Measurements from ENCODE around the gene GINM1.

DNA sequence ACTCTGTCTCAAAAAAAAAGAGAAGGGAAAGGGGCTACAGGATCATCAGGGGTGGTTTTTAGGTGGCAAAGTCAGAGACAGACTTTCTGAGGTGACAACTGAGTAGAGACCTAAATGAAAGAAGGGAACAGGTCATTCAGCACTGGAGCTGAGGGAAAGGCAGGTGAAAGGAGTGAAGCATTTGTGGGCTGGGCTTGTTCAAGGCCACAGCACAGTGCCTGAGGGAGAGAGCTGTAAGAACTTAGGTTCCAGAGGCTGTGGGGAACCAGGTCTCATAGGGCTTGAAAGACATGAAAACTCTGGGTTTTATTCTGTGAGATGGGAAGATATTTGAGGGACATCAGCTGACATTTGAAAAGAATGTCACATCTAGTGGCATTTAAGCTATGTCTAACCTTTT lies 61.5 kb downstream of the GINM1 start:
- TF ChIP-seq, protein P1, sequence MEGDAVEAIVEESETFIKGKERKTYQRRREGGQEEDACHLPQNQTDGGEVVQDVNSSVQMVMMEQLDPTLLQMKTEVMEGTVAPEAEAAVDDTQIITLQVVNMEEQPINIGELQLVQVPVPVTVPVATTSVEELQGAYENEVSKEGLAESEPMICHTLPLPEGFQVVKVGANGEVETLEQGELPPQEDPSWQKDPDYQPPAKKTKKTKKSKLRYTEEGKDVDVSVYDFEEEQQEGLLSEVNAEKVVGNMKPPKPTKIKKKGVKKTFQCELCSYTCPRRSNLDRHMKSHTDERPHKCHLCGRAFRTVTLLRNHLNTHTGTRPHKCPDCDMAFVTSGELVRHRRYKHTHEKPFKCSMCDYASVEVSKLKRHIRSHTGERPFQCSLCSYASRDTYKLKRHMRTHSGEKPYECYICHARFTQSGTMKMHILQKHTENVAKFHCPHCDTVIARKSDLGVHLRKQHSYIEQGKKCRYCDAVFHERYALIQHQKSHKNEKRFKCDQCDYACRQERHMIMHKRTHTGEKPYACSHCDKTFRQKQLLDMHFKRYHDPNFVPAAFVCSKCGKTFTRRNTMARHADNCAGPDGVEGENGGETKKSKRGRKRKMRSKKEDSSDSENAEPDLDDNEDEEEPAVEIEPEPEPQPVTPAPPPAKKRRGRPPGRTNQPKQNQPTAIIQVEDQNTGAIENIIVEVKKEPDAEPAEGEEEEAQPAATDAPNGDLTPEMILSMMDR (conservative IDR thresholded peaks at IDR 0.05) = no peak
- no peak for TF ChIP-seq ZFX (IDR thresholded peaks at IDR 0.05)

Measured in C4-2B (cell line).